Stimulated activated CD8-positive, alpha-beta memory T cell treated with anti-CD3 and anti-CD28 coated beads, Interleukin-12 subunit alpha, Interleukin-12 subunit beta, amount 100 ng/mL, for 1 hour (primary cell): Measurements from ENCODE around the gene C5orf46.
"Not testable (repeated sequence)": the region's sequence is repeated elsewhere in the genome, so short reads cannot be mapped to it uniquely, and the experiment has no call there.

Experiments used
- DNase-seq: peaks from one replicate; pipeline ENCODE4 v3.0.0-alpha.2; 2020; ENCODE audit warnings: low read depth

C5orf46 gene

DNA sequence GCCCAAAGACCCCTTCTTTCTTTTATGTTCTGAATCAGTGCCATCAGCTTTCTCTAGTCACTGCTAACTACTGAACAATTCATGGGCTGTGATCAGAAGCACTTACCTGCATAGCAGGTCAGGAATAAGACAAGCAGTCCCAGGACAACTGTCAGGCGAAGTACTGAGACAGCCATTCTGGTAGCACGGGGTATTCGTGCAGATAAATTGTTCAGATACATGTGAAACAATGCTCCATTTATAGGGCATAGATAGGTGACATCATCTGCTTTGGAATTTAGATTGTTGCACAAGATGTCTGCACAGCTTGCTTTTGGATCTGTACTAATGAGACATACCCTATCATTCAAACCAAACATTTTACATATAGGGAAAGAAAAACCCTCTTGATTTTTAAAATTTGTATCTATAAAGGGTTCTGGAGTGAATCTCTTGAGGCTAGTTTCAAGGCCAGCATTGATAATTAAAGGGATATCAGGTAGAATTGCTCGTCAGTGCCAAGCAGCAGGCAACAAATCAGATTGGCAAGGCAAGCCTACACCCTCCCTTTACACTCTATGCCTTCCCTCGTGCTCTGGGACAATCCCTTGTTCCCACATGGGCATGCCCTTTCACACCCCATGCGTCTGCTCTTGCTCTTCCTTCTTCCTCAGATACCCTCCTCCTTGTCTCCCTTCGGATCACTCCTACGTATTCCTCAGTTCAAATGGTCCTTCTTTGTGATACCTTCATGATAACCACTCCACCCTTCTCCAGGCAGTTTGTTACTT, at the start of gene C5orf46:
C5orf46 (minus strand) TSS at position 213 of the 770 bp plus-strand sequence; CDS start at position 176, 37 bp downstream.
- DNase-seq, result no peak

GRCh38 chr5:147954971-147955370, 48.6 kb upstream of the C5orf46 start:
- DNase-seq, result no peak

DNA sequence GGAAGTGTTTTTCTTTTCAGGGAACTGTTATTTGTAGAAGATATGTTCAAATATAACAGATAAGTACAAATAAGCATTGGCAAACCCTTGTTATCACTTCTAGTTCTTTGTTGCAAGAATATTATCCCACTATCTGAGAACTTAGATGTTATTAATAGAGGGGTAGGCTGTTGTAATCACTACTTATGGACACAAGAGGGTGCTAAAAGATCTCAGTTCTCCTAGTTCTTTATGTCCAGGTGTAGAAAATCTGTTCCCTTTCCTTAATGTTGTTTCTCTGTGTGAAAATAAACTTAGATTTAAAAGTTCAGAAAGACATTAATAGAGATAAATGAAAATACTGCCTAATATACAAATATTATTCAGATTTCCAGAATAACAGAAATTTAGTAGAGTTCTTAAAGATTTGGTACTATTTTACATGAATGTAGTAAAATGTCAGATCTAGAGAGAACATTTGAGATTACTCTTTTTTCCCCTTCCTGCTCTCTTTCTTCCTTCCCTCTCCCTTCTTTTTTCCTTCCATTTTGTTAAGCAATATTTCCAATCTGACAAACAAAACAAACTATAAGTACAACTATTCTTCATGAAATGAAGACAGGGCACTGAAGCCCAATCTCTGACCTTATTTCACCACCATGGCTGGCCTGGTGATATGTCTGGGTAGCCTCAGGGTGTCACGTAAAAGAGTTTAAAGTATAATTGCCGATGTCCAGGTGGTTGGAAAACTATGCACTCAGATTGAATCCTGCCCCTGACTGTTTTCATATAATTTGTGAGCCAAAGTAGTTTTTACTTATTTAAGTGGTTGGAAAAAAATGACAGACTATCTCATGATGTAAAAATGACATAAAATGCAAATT, 43.6 kb upstream of the C5orf46 start:
- no peak for DNase-seq

GRCh38 chr5:147946658-147947274, 40.4 kb upstream of the C5orf46 start:
- not testable (repeated sequence) for DNase-seq

DNA sequence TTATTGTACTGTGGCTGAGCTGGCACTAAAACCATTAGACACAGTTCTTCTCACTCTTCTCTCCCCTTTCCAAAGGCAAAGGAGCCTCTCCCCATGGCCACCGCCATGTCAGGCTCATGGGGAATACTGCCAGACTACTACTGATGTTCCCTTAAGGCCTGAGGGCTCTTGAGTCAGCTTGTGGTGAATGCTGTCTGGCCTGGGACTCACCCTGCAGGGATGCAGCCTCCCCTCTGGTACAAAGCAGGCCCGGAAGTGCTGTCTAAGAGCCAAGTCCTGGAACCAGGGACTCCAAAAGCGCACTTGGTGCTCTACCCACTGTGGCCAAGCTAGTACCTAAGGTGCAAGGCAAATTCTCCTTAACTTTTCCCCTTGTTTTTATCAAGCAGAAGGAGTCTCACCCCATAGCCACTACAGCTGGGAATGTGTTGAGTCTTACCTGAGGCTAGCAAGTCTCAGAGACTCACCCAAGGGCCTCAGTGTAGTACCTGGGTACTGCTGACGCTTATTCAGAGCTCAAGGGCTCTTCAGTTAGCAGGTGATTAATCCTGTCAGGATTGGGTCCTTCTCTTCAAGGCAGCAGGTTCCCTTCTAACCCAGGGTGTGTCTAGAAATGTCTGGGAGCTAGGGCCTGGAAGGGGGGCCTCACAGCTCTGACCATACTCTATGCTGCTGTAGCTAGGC, 33.2 kb upstream of the C5orf46 start:
- DNase-seq, result no peak

DNA sequence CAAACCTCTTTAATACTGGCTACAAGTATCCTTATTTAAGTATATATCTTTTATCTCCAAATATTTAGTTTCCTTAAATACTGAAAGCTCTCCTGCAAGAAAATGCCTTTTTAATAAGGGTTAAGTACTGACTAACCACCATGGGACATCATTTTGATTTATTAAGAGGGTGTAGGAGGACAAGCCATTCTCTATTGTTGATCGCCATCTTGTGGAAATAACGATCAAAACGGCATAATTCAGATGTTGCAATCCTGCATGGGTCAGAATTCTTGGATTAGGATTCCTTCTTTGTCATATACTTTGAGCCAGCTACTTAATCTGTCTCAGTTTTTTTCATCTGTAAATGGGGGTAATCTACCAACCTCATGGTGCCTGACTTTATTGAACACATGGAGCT, 28.7 kb upstream of the C5orf46 start:
- DNase-seq, result no peak

DNA sequence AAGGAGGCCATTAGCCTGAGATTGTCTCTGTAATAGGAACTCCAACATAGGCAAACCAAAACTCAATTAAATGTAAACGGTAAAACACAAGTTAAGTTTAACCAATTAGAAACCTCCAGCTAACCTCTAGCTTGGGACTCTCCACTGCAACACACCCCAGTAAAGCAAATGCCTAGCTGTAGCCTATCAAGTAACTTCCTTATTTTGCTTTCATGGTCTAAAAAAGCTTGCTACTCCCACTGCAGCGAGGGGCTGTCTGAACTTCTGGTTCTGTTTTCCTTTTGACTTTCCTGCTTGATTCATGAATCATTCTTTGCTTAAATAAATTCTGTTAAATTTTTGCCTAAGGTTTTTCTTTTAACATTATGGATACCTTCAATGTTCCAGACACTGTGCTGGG, 24.4 kb upstream of the C5orf46 start:
- DNase-seq, result no peak

- no peak for DNase-seq
These were observed 21.6 kb upstream of the C5orf46 start for GRCh38 chr5:147927901-147928300.

DNA sequence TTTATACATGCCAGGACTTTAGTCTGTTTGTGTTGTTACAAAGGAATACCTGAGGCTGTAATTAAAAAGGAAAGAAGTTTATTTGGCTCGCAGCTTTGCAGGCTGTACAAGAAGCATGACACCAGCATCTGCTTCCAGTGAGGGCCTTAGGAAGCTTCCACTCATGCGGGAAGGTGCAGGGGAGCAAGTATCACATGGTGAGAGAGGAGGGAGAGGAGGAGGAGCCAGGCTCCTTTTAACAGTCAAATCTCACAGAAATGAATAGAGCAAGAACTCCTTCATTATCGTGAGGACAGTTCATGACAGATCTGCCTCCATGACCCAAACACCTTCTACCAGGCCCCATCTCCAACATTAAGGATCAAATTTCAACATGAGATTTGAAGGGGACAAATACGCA, 18.7 kb upstream of the C5orf46 start:
- DNase-seq, result no peak

- no peak for DNase-seq
These were observed 14.8 kb upstream of the C5orf46 start for GRCh38 chr5:147921136-147921535.

DNA sequence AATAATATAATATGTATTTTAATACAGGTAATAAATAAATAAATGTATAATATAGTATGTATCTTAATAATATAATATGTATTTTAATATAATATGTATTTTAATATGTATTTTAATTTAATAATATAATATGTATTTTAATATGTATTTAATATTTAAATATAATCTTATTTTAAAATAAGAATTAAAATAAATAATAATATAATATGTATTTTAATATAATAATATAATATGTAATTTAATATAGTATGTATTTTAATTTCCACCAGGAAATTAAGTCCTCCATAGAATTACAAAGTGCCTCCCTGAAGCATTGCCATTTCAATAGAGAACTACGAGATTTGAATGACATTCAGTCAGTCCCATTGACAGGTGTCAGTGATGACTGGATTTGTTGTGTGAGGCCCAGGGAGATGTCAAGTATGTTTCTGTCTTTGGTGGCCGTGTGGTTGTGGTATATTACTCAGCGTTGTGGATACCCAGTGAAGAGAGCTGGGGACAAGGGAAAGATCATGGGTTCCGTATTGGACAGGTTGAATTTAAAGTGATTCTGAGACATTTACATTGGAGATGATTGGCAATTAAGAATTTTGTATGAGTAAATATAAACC, 14.2 kb upstream of the C5orf46 start:
- DNase-seq, result no peak

- DNase-seq, result no peak
These were observed 12.6 kb upstream of the C5orf46 start for GRCh38 chr5:147918899-147919298.

- DNase-seq, result no peak
These were observed 11.9 kb upstream of the C5orf46 start for GRCh38 chr5:147918101-147918685.

- no peak for DNase-seq
These were observed 7.4 kb upstream of the C5orf46 start for GRCh38 chr5:147913786-147914185.

GRCh38 chr5:147912011-147912410, 5.7 kb upstream of the C5orf46 start:
- DNase-seq, result no peak

GRCh38 chr5:147911427-147911826, 5.1 kb upstream of the C5orf46 start:
- DNase-seq, result no peak

DNA sequence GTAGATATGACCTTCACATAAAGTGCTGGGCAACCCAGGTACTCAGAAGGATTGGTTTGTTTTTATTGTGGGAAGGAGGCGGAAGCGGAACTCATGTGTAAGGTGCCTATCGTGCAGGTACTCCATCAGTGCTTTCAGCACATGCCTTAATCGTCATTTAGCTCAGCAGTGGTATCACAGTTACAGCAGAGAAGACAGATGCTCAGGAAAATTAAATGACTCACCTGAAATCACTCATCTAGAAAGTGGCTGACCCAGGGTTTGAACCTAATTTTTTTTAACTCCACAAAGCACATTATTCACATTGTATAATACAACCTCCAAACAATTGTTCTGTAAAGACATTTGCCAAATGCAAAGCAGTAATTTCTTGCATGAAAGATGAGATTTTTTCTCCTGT, 2.2 kb downstream of the C5orf46 start:
- DNase-seq, result no peak

GRCh38 chr5:147902609-147903115, 3.7 kb downstream of the C5orf46 start:
- no peak for DNase-seq

DNA sequence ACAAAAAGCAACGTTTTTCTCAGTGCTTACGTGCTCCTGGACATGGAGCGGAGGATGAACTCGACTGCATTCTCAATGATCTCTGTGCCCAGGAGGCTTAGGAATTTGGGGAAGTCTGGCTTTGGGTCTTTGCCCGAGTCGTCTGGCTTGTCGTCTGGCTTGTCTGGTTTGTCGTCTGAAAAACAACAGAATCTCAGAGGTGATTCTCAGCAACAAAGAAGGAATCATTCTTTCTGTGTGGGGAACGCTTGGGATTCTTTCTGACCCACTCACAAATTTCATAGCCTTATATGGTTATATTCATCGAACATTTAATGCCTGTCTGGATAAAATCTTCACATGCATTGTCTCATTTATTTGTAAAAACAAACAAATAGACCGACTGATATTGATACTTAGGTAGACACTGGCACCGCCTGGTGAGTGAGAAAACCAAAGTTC, 4.7 kb downstream of the C5orf46 start:
- DNase-seq, result no peak

DNA sequence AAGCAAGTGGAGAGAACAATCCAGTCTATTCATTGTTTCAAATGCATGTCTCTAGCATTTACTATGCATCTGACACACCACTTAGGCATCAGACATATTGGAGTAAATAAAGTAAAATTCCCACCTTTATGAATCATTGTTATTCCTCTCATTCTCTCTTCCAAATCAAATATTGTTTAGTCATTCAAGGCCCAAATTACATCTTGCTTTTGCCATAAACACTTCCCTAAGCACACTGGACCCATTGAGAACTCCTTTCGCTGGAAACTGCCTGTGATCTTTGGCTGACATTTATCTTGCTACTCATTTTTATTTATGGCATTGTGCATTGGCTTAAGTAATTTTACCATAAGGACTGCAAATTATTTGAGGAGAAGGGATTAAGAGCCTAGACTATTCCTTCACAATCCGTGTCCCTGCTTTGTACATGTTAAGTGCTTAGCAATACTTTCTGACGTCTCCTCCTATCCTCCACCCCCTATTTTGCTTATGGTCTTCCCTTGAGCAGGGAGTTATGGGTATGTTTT, 7.4 kb downstream of the C5orf46 start:
- no peak for DNase-seq

- DNase-seq, result no peak
These were observed 10.5 kb downstream of the C5orf46 start for GRCh38 chr5:147895864-147896263.
